ENCODE results near the gene UBAC2.

GRCh38 chr13:99363949-99364348, 163.3 kb downstream of the UBAC2 start:
- no peak for TF ChIP-seq POLR2A (IDR thresholded peaks at IDR 0.05)
- no peak for TF ChIP-seq CTCF (IDR thresholded peaks at IDR 0.05)
- no peak for TF ChIP-seq POLR2AphosphoS5 (IDR thresholded peaks at IDR 0.05; ENCODE audit: insufficient read depth in 1 of 2, low read depth in 1 of 2)
